HEK293 (cell line): ENCODE data around the gene MYH14.

Experiments
- CTCF ChIA-PET: fragments of 350-600 bp; formaldehyde crosslinking; extraction: SDS; loops from one replicate; lab custom pipeline; 2021; ENCODE audit warnings: antibody characterized with exemption; lab: Yijun Ruan, JAX
- POLR2A ChIA-PET: fragments of 300-600 bp; formaldehyde crosslinking; extraction: SDS; loops from one replicate; lab custom pipeline; 2020; ENCODE audit warnings: antibody characterized with exemption, inconsistent platforms; lab: Yijun Ruan, JAX
- H3K27ac ChIP-seq: fragments of 200-500 bp; sonication (Bioruptor generic); 2 replicates; pipeline ENCODE4 v1.5.1; 2014; ENCODE audit warnings: low read depth, low read length, control low read depth, inconsistent platforms; ENCODE audit errors: extremely low read depth
- H3K36me3 ChIP-seq, 2 experiments: fragments of 200-500 bp in 1 of 2; sonication (Bioruptor generic) in 1 of 2; 1 replicate in 1 of 2; 2 replicates in 1 of 2; pipeline ENCODE4 v1.5.1; 2014 to 2017; ENCODE audit warnings: inconsistent platforms in 2 of 2, low read length in 2 of 2; ENCODE audit not compliant: control insufficient read depth in 2 of 2, insufficient read depth in 1 of 2
- H3K4me1 ChIP-seq: fragments of 200-500 bp; sonication (Bioruptor generic); 2 replicates; pipeline ENCODE4 v1.5.1; 2014; ENCODE audit warnings: mild to moderate bottlenecking, low read length, inconsistent platforms; ENCODE audit not compliant: control insufficient read depth, insufficient read depth
- H3K4me3 ChIP-seq: 2 replicates; pipeline ENCODE4 v1.5.1; 2011; ENCODE audit warnings: low read depth, mild to moderate bottlenecking, control low read depth, low read length, moderate library complexity
- H3K9me3 ChIP-seq: fragments of 200-500 bp; sonication (Bioruptor generic); 2 replicates; pipeline ENCODE4 v1.5.1; 2014; ENCODE audit warnings: low read depth, low read length, inconsistent platforms; ENCODE audit not compliant: control insufficient read depth, insufficient read depth
- GLI2 ChIP-seq: fragments of 450-650 bp; formaldehyde crosslinking; IDR thresholded peaks from 2 replicates; pipeline ENCODE4; 2017; ENCODE audit warnings: missing biosample characterization, missing genetic modification characterization, low read depth, borderline replicate concordance
- HOXA7 ChIP-seq: sonication (generic); formaldehyde crosslinking; IDR thresholded peaks from 2 replicates; pipeline ENCODE4 v1.8.1; 2022; ENCODE audit warnings: missing genetic modification reagents, borderline replicate concordance
- OSR2 ChIP-seq: fragments of 450-650 bp; formaldehyde crosslinking; IDR thresholded peaks from 2 replicates; pipeline ENCODE4 v1.5.1; 2016; ENCODE audit warnings: missing biosample characterization, missing genetic modification characterization
- SP7 ChIP-seq: fragments of 450-650 bp; formaldehyde crosslinking; IDR thresholded peaks from 2 replicates; pipeline ENCODE4 v1.5.1; 2016; ENCODE audit warnings: missing biosample characterization, missing genetic modification characterization
- ZEB2 ChIP-seq: fragments of 450-650 bp; formaldehyde crosslinking; IDR thresholded peaks from 2 replicates; pipeline ENCODE4 v1.5.1; 2016; ENCODE audit warnings: missing biosample characterization, missing genetic modification characterization
- ZIC2 ChIP-seq: fragments of 450-650 bp; formaldehyde crosslinking; IDR thresholded peaks from 2 replicates; pipeline ENCODE4 v1.5.1; 2016; ENCODE audit warnings: missing biosample characterization, missing genetic modification characterization
- ZNF140 ChIP-seq: fragments of 450-650 bp; formaldehyde crosslinking; IDR thresholded peaks from 2 replicates; pipeline ENCODE4 v1.5.1; 2016; ENCODE audit warnings: missing biosample characterization, missing genetic modification characterization
- ZNF155 ChIP-seq: fragments of 450-650 bp; formaldehyde crosslinking; IDR thresholded peaks from 2 replicates; pipeline ENCODE4 v1.5.1; 2016; ENCODE audit warnings: missing biosample characterization, missing genetic modification characterization
- ZNF174 ChIP-seq: fragments of 450-650 bp; formaldehyde crosslinking; IDR thresholded peaks from 2 replicates; pipeline ENCODE4 v1.5.0; 2017; ENCODE audit warnings: missing biosample characterization, mild to moderate bottlenecking, missing genetic modification characterization
- ZNF221 ChIP-seq: fragments of 450-650 bp; formaldehyde crosslinking; IDR thresholded peaks from 2 replicates; pipeline ENCODE4 v1.5.1; 2017; ENCODE audit warnings: missing biosample characterization, missing genetic modification characterization, borderline replicate concordance
- ZNF266 ChIP-seq: fragments of 450-650 bp; formaldehyde crosslinking; IDR thresholded peaks from 2 replicates; pipeline ENCODE4 v1.5.1; 2016; ENCODE audit warnings: missing biosample characterization, missing genetic modification characterization, low read depth
- ZNF555 ChIP-seq: fragments of 450-650 bp; formaldehyde crosslinking; conservative IDR thresholded peaks from 2 replicates; pipeline ENCODE4 v1.5.1; 2017; ENCODE audit warnings: missing biosample characterization, mild to moderate bottlenecking, missing genetic modification characterization, inconsistent platforms
- ZNF571 ChIP-seq: fragments of 450-650 bp; formaldehyde crosslinking; IDR thresholded peaks from 2 replicates; pipeline ENCODE4 v1.5.0; 2017; ENCODE audit warnings: missing biosample characterization, missing genetic modification characterization
- ZNF621 ChIP-seq: fragments of 450-650 bp; formaldehyde crosslinking; IDR thresholded peaks from 2 replicates; pipeline ENCODE4 v1.5.1; 2017; ENCODE audit warnings: missing biosample characterization, missing genetic modification characterization
- ZNF629 ChIP-seq: fragments of 450-650 bp; formaldehyde crosslinking; IDR thresholded peaks from 2 replicates; pipeline ENCODE4 v1.5.1; 2017; ENCODE audit warnings: missing biosample characterization, missing genetic modification characterization
- ZNF664 ChIP-seq: fragments of 450-650 bp; formaldehyde crosslinking; IDR thresholded peaks from 2 replicates; pipeline ENCODE4 v1.5.1; 2016; ENCODE audit warnings: missing biosample characterization, missing genetic modification characterization
- ZNF768 ChIP-seq: fragments of 450-650 bp; formaldehyde crosslinking; IDR thresholded peaks from 2 replicates; pipeline ENCODE4 v1.5.1; 2018; ENCODE audit warnings: missing biosample characterization, mild to moderate bottlenecking, missing genetic modification characterization
- ZNF785 ChIP-seq: fragments of 450-650 bp; formaldehyde crosslinking; IDR thresholded peaks from 2 replicates; pipeline ENCODE4 v1.5.1; 2016; ENCODE audit warnings: missing biosample characterization, missing genetic modification characterization
- TF ChIP-seq, protein P1 (sequence below): fragments of 450-650 bp; formaldehyde crosslinking; IDR thresholded peaks from 2 replicates; pipeline ENCODE4 v1.5.1; 2016; ENCODE audit warnings: missing biosample characterization, missing genetic modification characterization, borderline replicate concordance
- TF ChIP-seq, protein P2 (sequence below): fragments of 450-650 bp; formaldehyde crosslinking; IDR thresholded peaks from 2 replicates; pipeline ENCODE4 v1.5.1; 2016; ENCODE audit warnings: missing biosample characterization, missing genetic modification characterization
- TF ChIP-seq, protein P3 (sequence below): fragments of 450-650 bp; formaldehyde crosslinking; IDR thresholded peaks from 2 replicates; pipeline ENCODE4 v1.5.1; 2016; ENCODE audit warnings: missing biosample characterization, missing genetic modification characterization
- TF ChIP-seq, protein P4 (sequence below): fragments of 450-650 bp; formaldehyde crosslinking; IDR thresholded peaks from 2 replicates; pipeline ENCODE4 v1.5.1; 2017; ENCODE audit warnings: missing biosample characterization, missing genetic modification characterization

The MYH14 gene

DNA sequence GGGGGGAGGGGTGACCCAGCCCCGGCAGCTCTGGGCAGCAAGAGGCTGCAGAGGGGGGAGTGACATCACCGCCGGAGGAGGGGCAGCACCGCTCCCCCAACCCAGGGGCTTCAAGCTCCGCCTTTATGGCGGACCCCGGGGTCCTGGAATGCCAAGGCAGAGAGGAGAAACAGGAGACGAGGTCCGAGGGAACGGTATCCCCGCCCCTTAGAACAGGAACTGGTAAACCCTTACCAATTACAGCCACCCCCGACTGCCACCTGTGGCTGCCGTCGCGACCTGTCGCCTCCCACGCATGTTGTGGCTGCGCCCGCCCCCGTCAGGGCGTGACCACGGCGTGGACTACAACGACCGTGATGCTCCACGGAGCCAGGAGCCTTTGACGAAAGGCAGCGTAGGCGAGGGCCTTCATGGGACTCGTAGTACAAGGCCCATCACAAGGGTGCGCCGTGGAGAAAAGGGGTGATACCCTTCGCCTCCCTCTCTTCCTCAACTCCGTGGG lies 129.9 kb downstream of the MYH14 start (continued):
- TF ChIP-seq HOXA7, result no peak

DNA sequence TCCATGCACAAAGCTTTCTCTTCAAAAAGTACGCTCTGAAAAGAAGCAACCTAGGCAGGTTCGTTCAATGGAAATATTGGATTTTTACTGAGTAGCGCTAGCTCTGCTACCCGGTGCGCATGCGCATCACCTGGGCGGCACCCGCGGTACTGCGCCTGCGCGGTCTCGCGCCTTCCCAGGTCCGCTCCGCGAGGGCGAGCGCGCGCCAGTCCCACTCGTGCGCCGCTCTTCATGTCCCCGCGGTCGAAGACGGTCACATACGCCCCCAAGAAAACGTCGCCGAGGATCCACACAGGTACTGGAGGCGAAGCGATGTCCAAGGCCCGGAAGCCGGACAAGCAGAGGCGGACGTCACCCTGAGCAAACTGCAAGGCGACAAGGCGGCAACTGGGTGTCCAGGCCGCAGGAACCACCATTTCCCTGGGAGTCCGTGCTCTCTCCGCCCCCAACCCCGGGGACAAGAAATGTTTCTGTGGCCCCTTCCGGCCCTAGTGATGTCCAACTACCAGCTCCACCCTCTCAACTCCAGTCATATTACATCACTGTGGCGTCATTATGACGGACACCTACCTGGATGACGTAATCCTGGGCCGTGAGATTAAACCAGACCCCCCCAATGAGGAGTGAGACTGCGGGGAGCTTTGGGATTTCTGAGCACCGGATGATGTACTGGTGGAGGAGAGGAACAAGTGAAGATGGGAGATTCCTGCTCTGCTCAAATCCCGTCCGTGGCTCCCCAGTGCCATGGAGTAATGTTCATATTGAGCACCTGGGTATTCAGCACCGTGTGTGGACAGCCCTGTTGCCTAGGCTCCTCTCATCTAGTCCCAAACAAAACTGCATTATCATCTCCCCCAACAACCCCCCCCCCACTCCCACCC lies 130.6 kb downstream of the MYH14 start:
- ChIA-PET POLR2A (interaction anchor here (0.5 to 1.5 kb wide), 14 partner anchors 9 to 491 kb away, joined by 3 to 10 read pairs (median 3); partner anchors contain the start of gene JOSD2), CTCF (interaction anchor here (0.6 to 1.6 kb wide), 4 partner anchors 19 to 198 kb away, joined by 4 to 8 read pairs (median 4); no protein-coding TSS in a partner anchor)
- no peaks in the 10 kb centered on the region; a peak in 1 of 3 replicates for H3K36me3 ChIP-seq
- no peaks in the 10 kb centered on the region for H3K9me3 ChIP-seq
- peaks cover 16% of the 10 kb centered on the region for H3K4me1 ChIP-seq
- H3K27ac ChIP-seq, result peak overlapping the region; percentile 21; the same call in 1 of the 2 replicates
- H3K4me3 ChIP-seq, result peak overlapping the region; percentile 61
- TF ChIP-seq, protein P1, sequence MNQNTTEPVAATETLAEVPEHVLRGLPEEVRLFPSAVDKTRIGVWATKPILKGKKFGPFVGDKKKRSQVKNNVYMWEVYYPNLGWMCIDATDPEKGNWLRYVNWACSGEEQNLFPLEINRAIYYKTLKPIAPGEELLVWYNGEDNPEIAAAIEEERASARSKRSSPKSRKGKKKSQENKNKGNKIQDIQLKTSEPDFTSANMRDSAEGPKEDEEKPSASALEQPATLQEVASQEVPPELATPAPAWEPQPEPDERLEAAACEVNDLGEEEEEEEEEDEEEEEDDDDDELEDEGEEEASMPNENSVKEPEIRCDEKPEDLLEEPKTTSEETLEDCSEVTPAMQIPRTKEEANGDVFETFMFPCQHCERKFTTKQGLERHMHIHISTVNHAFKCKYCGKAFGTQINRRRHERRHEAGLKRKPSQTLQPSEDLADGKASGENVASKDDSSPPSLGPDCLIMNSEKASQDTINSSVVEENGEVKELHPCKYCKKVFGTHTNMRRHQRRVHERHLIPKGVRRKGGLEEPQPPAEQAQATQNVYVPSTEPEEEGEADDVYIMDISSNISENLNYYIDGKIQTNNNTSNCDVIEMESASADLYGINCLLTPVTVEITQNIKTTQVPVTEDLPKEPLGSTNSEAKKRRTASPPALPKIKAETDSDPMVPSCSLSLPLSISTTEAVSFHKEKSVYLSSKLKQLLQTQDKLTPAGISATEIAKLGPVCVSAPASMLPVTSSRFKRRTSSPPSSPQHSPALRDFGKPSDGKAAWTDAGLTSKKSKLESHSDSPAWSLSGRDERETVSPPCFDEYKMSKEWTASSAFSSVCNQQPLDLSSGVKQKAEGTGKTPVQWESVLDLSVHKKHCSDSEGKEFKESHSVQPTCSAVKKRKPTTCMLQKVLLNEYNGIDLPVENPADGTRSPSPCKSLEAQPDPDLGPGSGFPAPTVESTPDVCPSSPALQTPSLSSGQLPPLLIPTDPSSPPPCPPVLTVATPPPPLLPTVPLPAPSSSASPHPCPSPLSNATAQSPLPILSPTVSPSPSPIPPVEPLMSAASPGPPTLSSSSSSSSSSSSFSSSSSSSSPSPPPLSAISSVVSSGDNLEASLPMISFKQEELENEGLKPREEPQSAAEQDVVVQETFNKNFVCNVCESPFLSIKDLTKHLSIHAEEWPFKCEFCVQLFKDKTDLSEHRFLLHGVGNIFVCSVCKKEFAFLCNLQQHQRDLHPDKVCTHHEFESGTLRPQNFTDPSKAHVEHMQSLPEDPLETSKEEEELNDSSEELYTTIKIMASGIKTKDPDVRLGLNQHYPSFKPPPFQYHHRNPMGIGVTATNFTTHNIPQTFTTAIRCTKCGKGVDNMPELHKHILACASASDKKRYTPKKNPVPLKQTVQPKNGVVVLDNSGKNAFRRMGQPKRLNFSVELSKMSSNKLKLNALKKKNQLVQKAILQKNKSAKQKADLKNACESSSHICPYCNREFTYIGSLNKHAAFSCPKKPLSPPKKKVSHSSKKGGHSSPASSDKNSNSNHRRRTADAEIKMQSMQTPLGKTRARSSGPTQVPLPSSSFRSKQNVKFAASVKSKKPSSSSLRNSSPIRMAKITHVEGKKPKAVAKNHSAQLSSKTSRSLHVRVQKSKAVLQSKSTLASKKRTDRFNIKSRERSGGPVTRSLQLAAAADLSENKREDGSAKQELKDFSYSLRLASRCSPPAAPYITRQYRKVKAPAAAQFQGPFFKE, result no peak
- no peak for TF ChIP-seq ZNF621 (tag by site-specific recombination)
- TF ChIP-seq ZNF555 (tag by site-specific recombination), result no peak
- TF ChIP-seq, protein P2, sequence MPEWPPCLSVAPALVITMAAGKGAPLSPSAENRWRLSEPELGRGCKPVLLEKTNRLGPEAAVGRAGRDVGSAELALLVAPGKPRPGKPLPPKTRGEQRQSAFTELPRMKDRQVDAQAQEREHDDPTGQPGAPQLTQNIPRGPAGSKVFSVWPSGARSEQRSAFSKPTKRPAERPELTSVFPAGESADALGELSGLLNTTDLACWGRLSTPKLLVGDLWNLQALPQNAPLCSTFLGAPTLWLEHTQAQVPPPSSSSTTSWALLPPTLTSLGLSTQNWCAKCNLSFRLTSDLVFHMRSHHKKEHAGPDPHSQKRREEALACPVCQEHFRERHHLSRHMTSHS (tag by site-specific recombination), result no peak
- peak; percentile 89 for TF ChIP-seq ZNF629 (tag by site-specific recombination)
- TF ChIP-seq OSR2 (tag by site-specific recombination), result no peak
- no peak for TF ChIP-seq ZNF221
- no peak for TF ChIP-seq GLI2 (tag by site-specific recombination)
- TF ChIP-seq SP7 (tag by site-specific recombination), result peak; percentile 80
- TF ChIP-seq, protein P3, sequence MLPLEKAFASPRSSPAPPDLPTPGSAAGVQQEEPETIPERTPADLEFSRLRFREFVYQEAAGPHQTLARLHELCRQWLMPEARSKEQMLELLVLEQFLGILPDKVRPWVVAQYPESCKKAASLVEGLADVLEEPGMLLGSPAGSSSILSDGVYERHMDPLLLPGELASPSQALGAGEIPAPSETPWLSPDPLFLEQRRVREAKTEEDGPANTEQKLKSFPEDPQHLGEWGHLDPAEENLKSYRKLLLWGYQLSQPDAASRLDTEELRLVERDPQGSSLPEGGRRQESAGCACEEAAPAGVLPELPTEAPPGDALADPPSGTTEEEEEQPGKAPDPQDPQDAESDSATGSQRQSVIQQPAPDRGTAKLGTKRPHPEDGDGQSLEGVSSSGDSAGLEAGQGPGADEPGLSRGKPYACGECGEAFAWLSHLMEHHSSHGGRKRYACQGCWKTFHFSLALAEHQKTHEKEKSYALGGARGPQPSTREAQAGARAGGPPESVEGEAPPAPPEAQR (tag by site-specific recombination), result 0 out of 2 replicates have a peak, but pooled peaks have one; percentile 15
- no peak for TF ChIP-seq ZEB2 (tag by site-specific recombination)
- TF ChIP-seq ZNF768 (tag by site-specific recombination), result no peak
- TF ChIP-seq ZNF266 (tag by site-specific recombination), result no peak
- no peak for TF ChIP-seq ZNF571 (tag by site-specific recombination)
- TF ChIP-seq ZNF664, result no peak
- TF ChIP-seq, protein P4, sequence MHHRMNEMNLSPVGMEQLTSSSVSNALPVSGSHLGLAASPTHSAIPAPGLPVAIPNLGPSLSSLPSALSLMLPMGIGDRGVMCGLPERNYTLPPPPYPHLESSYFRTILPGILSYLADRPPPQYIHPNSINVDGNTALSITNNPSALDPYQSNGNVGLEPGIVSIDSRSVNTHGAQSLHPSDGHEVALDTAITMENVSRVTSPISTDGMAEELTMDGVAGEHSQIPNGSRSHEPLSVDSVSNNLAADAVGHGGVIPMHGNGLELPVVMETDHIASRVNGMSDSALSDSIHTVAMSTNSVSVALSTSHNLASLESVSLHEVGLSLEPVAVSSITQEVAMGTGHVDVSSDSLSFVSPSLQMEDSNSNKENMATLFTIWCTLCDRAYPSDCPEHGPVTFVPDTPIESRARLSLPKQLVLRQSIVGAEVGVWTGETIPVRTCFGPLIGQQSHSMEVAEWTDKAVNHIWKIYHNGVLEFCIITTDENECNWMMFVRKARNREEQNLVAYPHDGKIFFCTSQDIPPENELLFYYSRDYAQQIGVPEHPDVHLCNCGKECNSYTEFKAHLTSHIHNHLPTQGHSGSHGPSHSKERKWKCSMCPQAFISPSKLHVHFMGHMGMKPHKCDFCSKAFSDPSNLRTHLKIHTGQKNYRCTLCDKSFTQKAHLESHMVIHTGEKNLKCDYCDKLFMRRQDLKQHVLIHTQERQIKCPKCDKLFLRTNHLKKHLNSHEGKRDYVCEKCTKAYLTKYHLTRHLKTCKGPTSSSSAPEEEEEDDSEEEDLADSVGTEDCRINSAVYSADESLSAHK (tag by site-specific recombination), result 0 out of 2 replicates have a peak, but pooled peaks have one; percentile 35
- TF ChIP-seq ZNF155 (tag by site-specific recombination), result no peak
- TF ChIP-seq ZIC2 (tag by site-specific recombination), result no peak
- TF ChIP-seq ZNF785, result peak; percentile 47; the same call in 1 of the 2 replicates
- no peak for TF ChIP-seq ZNF140 (tag by site-specific recombination)
- no peak for TF ChIP-seq ZNF174 (tag by site-specific recombination)
